B cell (primary cell): ENCODE measurements around the gene PSMD5.

ENCODE experiments used
- EZH2 ChIP-seq: IDR thresholded peaks from 2 replicates; pipeline ENCODE4 v1.6.1; 2012; ENCODE audit warnings: borderline replicate concordance, low read depth, mild to moderate bottlenecking, moderate library complexity, low read length; ENCODE audit not compliant: insufficient read depth, poor library complexity, severe bottlenecking
- TF ChIP-seq, protein P1 (sequence below): fragments of 200-600 bp; IDR thresholded peaks from one replicate; pipeline ENCODE4 v1.8.0; 2022; ENCODE audit warnings: antibody characterized with exemption, mild to moderate bottlenecking

DNA sequence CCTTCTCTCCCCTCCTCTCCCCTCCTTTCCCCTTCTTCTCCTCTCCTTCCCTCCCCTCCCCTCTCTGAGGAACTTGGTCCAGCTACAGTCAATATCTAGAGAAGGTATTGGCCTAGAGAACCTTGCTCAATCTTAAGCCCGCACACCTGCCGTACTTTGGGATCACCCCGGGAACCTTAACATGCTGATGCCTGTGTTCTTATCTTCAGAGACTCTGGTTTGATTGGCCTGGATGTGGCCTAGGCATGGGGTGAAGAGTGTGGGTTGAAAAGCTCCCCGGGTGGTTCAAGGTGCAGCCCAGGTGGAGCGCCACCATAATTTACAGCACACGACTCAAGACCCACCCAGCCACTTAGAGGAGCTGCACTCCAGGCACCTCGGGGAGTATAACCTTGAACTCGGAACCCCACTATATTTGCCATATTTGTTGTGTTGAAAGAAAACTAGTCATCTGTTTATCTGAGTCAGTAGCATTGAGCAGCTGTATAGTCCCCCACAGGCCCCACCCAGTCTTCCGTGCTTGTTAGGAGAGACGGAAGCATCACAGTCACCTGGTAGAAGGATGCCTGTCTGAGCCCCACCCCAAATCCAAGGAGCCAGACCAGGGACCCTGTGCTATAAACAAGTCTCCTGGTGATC lies 48.6 kb upstream of the PSMD5 start:
- TF ChIP-seq, protein P1, sequence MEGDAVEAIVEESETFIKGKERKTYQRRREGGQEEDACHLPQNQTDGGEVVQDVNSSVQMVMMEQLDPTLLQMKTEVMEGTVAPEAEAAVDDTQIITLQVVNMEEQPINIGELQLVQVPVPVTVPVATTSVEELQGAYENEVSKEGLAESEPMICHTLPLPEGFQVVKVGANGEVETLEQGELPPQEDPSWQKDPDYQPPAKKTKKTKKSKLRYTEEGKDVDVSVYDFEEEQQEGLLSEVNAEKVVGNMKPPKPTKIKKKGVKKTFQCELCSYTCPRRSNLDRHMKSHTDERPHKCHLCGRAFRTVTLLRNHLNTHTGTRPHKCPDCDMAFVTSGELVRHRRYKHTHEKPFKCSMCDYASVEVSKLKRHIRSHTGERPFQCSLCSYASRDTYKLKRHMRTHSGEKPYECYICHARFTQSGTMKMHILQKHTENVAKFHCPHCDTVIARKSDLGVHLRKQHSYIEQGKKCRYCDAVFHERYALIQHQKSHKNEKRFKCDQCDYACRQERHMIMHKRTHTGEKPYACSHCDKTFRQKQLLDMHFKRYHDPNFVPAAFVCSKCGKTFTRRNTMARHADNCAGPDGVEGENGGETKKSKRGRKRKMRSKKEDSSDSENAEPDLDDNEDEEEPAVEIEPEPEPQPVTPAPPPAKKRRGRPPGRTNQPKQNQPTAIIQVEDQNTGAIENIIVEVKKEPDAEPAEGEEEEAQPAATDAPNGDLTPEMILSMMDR: no peak
- no peak for TF ChIP-seq EZH2
